ENCODE measurements around the gene LACTBL1.

- no peak for TF ChIP-seq CTCF (IDR thresholded peaks at IDR 0.05; ENCODE audit: low read length)
- TF ChIP-seq EZH2 (IDR thresholded peaks at IDR 0.05; ENCODE audit: borderline replicate concordance, low read length), result no peak
These were observed 58.5 kb downstream of the LACTBL1 start for GRCh38 chr1:22914156-22914555.

Measured in OCI-LY1 (cell line).